ENCODE results near the gene ZDHHC3.

GRCh38 chr3:44984335-44984734, 8.4 kb upstream of the ZDHHC3 start:
- TF ChIP-seq CTCF (IDR thresholded peaks at IDR 0.05) (no peak), POLR2A (IDR thresholded peaks at IDR 0.05) (no peak), EP300 (IDR thresholded peaks at IDR 0.05) (no peak)

Measured in tibial nerve (tissue), 4 donors.